ENCODE results near the gene MRPS26.
"Not testable (repeated sequence)": the region's sequence is repeated elsewhere in the genome, so short reads cannot be mapped to it uniquely, and the experiment has no call there.

DNA sequence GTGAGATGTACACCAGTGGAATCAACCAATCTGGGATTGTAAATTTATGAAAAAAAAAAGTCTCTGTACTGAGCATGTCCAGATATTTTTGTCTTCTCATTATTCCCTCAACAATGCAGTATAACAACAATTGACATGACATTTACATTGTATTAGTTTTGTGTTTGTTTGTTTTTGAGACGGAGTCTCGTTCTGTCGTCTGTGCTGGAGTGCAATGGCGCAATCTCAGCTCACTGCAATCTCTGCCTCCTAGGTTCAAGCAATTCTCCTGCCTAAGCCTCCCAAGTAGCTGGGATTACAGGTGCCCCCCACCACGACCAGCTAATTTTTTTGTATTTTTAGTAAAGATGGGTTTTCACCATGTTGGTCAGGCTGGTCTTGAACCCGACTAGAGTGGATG, 29.5 kb downstream of the MRPS26 start:
- TF ChIP-seq, protein P1, sequence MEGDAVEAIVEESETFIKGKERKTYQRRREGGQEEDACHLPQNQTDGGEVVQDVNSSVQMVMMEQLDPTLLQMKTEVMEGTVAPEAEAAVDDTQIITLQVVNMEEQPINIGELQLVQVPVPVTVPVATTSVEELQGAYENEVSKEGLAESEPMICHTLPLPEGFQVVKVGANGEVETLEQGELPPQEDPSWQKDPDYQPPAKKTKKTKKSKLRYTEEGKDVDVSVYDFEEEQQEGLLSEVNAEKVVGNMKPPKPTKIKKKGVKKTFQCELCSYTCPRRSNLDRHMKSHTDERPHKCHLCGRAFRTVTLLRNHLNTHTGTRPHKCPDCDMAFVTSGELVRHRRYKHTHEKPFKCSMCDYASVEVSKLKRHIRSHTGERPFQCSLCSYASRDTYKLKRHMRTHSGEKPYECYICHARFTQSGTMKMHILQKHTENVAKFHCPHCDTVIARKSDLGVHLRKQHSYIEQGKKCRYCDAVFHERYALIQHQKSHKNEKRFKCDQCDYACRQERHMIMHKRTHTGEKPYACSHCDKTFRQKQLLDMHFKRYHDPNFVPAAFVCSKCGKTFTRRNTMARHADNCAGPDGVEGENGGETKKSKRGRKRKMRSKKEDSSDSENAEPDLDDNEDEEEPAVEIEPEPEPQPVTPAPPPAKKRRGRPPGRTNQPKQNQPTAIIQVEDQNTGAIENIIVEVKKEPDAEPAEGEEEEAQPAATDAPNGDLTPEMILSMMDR (conservative IDR thresholded peaks at IDR 0.05; ENCODE audit: low read depth, low read length) = not testable (repeated sequence)
- TF ChIP-seq EZH2 (IDR thresholded peaks at IDR 0.05; ENCODE audit: low read length, unreplicated experiment); EZH2phosphoT487 (IDR thresholded peaks at IDR 0.05; ENCODE audit: borderline replicate concordance, low read length): not testable (repeated sequence)

Data from PC-3 (cell line).